ENCODE measurements around the gene SPACDR.
"Not testable (repeated sequence)": the region's sequence is repeated elsewhere in the genome, so short reads cannot be mapped to it uniquely, and the experiment has no call there.

The SPACDR gene, protein sequence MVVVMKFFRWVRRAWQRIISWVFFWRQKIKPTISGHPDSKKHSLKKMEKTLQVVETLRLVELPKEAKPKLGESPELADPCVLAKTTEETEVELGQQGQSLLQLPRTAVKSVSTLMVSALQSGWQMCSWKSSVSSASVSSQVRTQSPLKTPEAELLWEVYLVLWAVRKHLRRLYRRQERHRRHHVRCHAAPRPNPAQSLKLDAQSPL

DNA sequence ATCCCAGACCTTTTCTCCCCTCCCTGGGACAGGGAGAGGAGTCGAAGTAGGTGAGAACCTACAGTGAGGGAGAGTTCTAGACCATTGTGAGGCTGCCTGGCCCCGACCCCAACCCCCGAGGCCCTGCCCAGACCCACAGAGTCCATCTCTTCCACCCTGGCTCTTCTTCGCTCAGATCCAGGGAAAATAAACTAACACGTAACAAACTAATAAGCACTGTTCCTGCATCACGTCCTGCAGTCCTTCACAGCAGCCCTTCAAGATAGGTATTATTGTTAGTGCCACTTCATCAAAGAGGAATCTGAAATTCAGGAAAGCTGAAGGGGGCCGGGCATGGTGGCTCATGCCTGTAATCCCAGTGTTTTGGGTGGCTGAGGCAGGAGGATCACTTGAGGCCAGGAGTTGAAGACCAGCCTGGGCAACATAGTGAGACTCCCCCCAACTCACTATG is at the start of gene SPACDR:
SPACDR (minus strand) TSS at position 51 of the 451 bp plus-strand sequence. CDS start 235 bp downstream, outside the sequence.
- no peak for DNase-seq (ENCODE audit: low spot score)

DNA sequence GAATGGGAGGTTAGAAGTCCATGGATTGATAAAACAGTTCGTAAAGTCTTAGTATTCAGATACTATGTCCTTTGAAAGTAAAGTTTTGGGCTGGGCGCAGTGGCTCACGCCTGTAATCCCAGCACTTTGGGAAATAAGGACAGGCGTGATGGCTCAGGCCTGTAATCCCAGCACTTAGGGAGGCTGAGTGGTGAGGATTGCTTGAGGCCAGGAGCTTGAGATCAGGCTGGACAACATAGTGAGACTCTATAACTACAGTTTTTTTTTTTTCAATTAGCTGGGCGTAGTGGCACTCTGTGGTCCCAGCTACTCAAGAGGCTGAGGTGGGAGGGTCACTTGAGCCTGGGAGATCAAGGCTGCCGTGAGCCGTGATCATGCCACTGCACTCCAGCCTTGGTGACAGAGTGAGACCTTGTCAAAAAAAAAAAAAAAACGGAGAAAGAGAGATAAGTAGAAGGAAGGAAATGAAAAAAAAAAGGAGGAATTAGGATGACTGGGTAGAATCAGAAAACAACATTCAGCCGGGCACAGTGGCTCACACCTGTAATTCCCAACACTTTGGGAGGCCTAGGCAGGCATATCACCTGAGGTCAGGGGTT is 49.3 kb upstream of the SPACDR start:
- DNase-seq (ENCODE audit: low spot score) = no peak

DNA sequence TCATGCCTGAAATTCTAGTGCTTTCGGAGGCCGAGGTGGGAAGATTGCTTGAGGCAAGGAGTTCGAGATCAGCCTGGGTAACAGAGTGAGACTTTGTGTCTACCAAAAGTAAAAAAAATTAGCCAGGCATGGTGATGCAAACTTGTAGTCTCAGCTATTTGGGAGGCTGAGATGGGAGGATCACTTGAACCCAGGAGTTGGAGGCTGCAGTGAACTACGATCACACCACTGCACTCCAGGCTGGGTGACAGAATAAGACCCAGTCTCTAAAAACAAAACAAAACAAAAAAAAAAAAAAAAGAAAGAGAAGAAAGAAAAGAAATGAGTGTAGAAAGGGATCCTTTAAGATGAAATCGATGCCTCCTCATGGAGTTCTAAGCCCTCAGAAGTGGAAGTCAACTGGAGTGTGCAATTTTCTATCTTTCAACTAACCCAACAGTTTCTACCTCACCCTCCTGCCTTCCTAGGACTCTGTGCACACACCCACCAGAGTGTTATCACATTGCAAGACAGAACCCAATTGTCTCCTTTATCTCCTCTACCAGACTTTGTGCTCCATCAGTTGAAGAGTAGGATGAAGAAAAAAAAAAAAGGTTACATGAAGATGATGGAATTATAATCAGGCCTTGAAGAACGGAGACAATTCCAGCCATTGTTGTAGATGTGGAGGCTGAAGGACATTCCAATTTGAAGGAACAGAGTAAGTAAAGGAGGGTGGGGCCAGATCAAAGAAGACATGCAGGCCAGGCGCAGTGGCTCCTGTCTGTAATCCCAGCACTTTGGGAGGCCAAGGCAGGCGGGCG is 46.6 kb upstream of the SPACDR start:
- no peak for DNase-seq (ENCODE audit: low spot score)

- DNase-seq (ENCODE audit: low spot score) = no peak
These were observed 45.2 kb upstream of the SPACDR start for GRCh38 chr7:100509231-100509630.

DNA sequence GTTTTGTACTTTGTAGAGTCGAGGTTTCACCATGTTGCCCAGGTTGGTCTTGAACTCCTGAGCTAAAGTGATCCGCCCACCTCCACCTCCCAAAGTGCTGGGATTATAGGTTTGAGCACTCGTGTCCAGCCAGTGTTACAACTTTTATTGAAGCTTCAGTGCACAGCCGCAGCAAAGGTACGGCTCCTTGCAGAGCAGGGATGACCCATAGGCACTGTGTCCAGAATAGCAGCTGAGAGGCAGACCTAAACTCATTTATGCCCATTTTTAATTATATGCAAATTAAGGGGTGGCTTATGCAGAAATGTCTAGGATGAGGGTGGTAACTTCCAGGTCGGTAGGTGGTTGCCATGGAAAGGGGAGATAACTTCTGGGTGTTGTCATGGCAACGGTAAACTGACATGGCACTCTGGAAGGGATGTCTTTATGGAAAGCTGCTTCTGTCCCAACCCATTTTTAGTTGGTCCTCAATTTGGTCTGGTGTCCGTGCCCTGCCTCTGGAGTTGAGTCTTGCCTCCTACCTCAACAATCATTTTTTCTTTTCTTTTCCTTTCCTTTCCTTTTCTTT is 42.4 kb upstream of the SPACDR start:
- DNase-seq (ENCODE audit: low spot score) = no peak

- no peak for DNase-seq (ENCODE audit: low spot score)
These were observed 41.0 kb upstream of the SPACDR start for GRCh38 chr7:100504887-100505611.

GRCh38 chr7:100504031-100504430 is 40.0 kb upstream of the SPACDR start:
- DNase-seq (ENCODE audit: low spot score) = not testable (repeated sequence)

GRCh38 chr7:100500743-100501142 is 36.7 kb upstream of the SPACDR start:
- not testable (repeated sequence) for DNase-seq (ENCODE audit: low spot score)

- DNase-seq (ENCODE audit: low spot score) = no peak
These were observed 32.4 kb upstream of the SPACDR start for GRCh38 chr7:100496509-100496908.

DNA sequence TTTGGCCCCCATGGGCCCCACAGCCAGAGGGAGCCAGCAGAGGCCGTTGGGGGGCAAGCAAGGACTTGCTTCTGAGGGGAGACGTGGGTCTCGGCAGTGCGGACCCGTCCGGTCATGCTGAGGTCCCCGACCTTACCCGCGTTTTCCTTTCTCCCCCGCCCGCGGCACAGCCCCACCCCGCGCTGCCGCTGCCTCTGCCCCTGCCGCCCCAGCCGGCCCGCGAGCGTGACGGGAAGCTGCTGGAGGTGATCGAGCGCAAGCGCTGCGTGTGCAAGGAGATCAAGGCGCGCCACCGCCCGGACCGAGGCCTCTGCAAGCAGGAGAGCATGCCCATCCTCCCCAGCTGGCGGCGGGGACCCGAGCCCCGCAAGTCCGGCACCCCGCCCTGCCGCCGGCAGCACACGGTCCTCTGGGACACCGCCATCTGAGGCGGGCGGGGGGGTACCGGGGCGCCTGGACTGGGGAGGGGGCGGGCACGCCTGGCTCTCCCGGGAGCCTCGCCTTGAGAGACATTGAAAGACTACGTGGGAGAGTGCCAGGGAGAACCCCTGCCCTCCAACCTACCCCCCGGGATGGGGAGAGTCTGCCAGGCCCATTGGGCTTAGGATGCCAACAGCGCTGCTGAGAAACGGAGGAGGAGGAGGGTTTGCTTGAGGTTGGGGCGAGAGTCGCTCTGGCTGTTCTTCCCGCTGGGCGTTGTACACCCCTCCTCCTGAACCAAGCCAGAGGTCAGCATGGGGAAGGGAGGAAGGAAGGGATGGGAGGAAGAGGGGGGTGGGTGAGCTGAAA is 29.6 kb upstream of the SPACDR start:
- no peak for DNase-seq (ENCODE audit: low spot score)

- DNase-seq (ENCODE audit: low spot score) = no peak
These were observed 28.8 kb upstream of the SPACDR start for GRCh38 chr7:100492738-100493475.

DNA sequence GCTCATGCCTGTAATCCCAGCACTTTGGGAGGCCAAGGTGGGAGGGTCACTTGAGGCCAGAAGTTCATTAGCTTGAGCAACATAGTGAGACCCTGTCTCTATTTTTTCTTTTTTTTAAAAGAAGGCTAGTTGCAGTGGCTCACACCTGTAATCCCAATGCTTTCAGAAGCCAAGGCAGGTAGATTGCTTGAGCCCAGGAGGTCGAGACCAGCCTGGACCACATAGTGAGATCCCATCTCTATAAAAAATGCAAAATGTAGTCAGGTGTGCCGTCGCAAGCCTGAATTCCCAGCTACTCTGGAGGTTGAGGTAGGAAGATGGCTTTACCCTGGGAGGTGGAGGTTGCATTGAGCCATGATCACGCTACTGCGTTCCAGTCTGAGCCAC is 27.1 kb upstream of the SPACDR start:
- DNase-seq (ENCODE audit: low spot score) = no peak

DNA sequence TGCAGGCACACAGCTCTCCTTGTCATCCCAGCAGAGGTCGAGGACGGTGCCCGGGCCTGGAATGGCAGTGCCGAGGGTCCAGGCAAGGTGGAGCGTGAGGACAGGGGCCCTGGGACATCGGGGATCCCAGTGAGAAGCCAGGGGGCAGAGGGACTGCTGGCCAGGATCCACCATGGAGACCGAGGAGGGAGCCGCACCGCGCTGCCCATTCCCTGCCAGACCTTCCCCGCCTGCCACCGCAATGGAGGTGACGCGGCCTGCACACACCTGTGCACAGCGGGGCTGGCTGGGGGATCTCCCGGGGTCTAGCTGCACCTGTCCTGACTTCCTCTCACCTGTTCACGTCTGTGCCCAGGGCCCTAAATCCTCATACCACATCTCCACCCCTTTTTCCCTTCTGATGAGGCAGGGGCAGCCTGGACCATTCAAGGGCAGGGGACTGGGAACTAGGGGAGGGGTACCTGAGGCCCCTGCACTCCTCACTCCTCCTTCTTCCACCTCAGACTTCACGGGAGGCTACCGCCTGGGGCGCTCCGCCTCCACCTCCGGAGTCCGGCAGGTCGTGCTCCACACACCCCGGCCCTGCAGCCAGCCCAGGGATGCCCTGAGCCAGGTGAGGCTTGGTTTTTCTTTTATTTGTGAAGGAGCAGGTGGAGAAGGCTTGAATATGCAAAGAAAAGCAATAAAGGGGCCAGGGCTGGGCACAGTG is 26.6 kb upstream of the SPACDR start:
- no peak for DNase-seq (ENCODE audit: low spot score)

DNA sequence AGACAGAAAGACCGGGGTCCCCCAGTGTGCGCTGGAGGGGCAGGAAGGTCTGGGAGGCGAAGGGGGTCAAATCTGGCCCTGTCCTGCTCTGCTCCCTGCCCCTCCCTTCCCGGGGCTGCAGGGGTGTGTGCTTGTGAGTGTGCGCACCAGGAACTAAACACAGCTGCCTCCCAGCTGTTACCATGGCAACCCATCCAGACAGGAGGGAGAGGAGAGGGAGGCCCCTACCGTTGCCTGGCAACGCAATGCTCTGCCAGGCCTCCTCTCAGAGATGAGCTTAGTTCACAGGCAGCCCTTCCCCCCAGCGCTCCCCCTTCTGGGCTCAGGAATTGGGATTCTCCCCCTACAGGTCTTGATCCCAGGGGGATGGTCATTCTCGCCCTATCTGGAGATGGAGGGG is 25.8 kb upstream of the SPACDR start:
- peak; percentile 52 for DNase-seq (ENCODE audit: low spot score)

GRCh38 chr7:100489121-100489520 is 25.1 kb upstream of the SPACDR start:
- no peak for DNase-seq (ENCODE audit: low spot score)

DNA sequence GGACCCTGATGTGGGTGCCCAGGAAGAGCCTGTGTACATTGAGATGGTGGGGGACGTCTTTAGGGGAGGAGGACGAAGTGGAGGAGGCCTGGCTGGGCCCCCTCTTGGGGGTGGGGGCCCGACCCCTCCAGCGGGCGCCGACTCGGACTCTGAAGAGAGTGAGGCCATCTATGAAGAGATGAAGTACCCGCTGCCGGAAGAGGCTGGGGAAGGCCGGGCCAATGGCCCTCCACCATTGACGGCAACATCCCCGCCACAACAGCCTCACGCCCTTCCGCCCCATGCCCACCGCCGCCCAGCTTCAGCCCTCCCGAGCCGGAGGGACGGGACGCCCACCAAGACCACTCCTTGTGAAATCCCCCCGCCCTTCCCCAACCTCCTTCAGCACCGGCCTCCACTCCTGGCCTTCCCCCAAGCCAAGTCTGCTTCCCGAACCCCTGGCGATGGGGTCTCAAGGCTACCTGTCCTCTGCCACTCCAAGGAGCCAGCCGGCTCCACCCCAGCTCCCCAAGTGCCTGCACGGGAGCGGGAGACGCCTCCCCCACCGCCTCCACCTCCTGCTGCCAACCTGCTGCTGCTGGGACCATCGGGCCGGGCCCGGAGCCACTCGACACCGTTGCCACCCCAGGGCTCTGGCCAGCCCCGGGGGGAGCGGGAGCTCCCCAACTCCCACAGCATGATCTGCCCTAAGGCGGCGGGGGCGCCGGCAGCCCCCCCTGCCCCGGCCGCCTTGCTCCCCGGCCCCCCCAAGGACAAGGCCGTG is 24.5 kb upstream of the SPACDR start:
- no peak for DNase-seq (ENCODE audit: low spot score)

GRCh38 chr7:100486753-100487446 is 22.8 kb upstream of the SPACDR start:
- DNase-seq (ENCODE audit: low spot score) = no peak

GRCh38 chr7:100486111-100486636 is 22.1 kb upstream of the SPACDR start:
- DNase-seq (ENCODE audit: low spot score) = no peak
